Dedifferentiated amniotic fluid mesenchymal stem cell (primary cell): ENCODE results near the gene AHCYL2.
A peak's percentile ranks its signal among the peaks of the same experiment; 100 is the strongest.

Experiments used
- DNase-seq: peaks from one replicate; pipeline ENCODE4 v3.0.0-alpha.2; 2016; ENCODE audit errors: extremely low spot score

AHCYL2 gene

GRCh38 chr7:129224251-129225205 lies at the start of gene AHCYL2:
TSS of gene AHCYL2 (plus strand) at chr7:129225030.
- DNase-seq, result peak; percentile 95

- DNase-seq, result no peak
These were observed 47.7 kb upstream of the AHCYL2 start for GRCh38 chr7:129176916-129177710.

- no peak for DNase-seq
These were observed 39.7 kb upstream of the AHCYL2 start for GRCh38 chr7:129184981-129185670.

GRCh38 chr7:129186749-129187260 lies 38.0 kb upstream of the AHCYL2 start:
- DNase-seq, result no peak

GRCh38 chr7:129187681-129188371 lies 37.0 kb upstream of the AHCYL2 start:
- DNase-seq, result no peak

GRCh38 chr7:129188372-129188891 lies 36.4 kb upstream of the AHCYL2 start, which contains the start of gene SMO:
TSS of gene SMO (plus strand) at chr7:129188633. CDS start at chr7:129189152, 519 bp downstream.
- DNase-seq, result peak; percentile 40

- no peak for DNase-seq
These were observed 35.8 kb upstream of the AHCYL2 start for GRCh38 chr7:129188892-129189660.

GRCh38 chr7:129189661-129190310 lies 35.0 kb upstream of the AHCYL2 start:
- DNase-seq, result no peak

GRCh38 chr7:129191272-129191671 lies 33.6 kb upstream of the AHCYL2 start:
- no peak for DNase-seq

- DNase-seq, result no peak
These were observed 30.9 kb upstream of the AHCYL2 start for GRCh38 chr7:129193892-129194291.

- DNase-seq, result no peak
These were observed 27.1 kb upstream of the AHCYL2 start for GRCh38 chr7:129197771-129198170.

GRCh38 chr7:129199406-129199805 lies 25.4 kb upstream of the AHCYL2 start:
- no peak for DNase-seq

- no peak for DNase-seq
These were observed 22.6 kb upstream of the AHCYL2 start for GRCh38 chr7:129202058-129202777.

GRCh38 chr7:129203050-129203741 lies 21.6 kb upstream of the AHCYL2 start:
- no peak for DNase-seq

GRCh38 chr7:129205126-129205818 lies 19.6 kb upstream of the AHCYL2 start:
- DNase-seq, result no peak

GRCh38 chr7:129205987-129206785 lies 18.6 kb upstream of the AHCYL2 start:
- DNase-seq, result no peak

GRCh38 chr7:129208667-129209066 lies 16.2 kb upstream of the AHCYL2 start:
- DNase-seq, result no peak
